CD4-positive, alpha-beta T cell treated with Interleukin-10 for 1 hour (primary cell): ENCODE measurements around the gene CIAO2B.
"Not testable (repeated sequence)": the region's sequence is repeated elsewhere in the genome, so short reads cannot be mapped to it uniquely, and the experiment has no call there.

Source experiments
- DNase-seq: peaks from one replicate; pipeline ENCODE4 v3.0.0-alpha.2; 2020

CIAO2B gene

GRCh38 chr16:66936889-66937554 is 2.8 kb upstream of the CIAO2B start:
- DNase-seq: no peak

- no peak for DNase-seq
These were observed 2.3 kb upstream of the CIAO2B start for GRCh38 chr16:66936462-66936861.

DNA sequence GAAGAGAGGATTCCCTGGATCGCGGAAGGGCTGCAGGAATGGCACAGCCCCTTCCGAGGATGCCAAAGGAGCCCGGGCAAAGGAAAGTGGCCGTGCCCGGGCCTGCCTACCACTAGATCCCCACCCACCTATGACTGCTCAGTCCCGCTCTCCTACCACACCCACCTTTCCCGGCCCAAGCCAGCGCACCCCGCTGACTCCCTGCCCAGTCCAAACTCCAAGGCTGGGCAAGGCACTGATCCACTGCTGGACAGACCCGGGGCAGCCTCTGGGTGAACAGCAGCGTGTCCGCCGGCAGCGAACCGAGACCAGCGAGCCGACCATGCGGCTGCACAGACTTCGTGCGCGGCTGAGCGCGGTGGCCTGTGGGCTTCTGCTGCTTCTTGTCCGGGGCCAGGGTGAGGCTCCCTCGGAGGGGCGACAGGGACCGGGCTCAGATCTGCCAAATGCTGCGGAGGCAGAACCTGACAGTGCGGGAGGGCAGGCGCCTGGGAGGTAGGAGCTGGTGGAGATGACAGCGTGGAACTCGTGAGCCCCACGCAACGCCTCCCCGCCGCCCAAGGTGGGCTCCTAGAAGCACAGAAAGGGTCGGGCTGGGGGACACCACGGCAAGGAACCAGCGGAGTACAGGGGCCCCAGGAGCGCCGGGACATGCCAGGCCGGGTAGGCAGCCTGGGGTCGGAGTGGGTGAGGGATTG is 1.3 kb upstream of the CIAO2B start, which contains the start of gene CES2:
Gene CES2, plus strand, starts transcription at position 203 of the 698 bp plus-strand sequence. Its CDS starts 120 bp downstream, at position 323.
- no peak for DNase-seq

DNA sequence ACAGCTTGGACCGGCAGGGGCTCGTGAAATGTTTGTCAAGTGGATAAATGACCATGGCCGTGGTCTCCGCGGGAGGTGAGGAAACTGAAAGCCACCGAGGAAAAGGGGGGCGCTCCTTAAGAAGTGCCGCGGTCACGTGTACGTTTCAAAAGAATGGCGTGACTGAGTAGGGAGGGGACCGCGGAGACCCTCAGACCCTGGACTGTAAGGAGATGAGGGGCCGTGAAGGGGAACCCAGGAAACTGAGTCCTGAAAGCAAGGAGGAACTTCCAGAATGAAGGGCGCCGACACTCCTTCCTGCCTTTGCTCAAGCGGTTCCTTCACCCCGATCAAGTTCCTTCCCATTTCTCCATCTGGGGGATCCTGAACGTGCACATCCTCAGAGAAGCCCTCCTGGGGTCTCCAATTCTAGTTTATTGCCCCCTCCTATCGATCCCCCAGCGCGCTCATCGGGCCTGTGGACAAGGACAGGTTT is 674 bp upstream of the CIAO2B start:
- DNase-seq: not testable (repeated sequence)

DNA sequence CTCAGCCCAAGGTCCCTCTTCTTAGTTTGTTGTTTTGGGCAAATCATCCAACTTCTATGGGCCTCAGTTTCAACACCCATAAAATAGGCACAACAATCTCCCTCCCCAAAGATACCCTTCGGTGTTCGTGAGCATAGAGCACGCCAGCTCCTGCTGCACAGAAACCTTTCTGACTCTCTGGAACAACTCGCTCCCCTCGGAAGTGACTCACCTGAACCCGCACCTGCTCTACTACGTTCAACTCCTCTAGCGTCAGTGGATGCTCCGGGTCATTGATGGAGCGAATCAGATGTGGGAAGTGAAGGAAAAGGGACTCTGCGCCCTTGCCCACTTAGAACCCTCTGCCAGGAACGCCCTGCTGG is 445 bp downstream of the CIAO2B start:
- DNase-seq: no peak

DNA sequence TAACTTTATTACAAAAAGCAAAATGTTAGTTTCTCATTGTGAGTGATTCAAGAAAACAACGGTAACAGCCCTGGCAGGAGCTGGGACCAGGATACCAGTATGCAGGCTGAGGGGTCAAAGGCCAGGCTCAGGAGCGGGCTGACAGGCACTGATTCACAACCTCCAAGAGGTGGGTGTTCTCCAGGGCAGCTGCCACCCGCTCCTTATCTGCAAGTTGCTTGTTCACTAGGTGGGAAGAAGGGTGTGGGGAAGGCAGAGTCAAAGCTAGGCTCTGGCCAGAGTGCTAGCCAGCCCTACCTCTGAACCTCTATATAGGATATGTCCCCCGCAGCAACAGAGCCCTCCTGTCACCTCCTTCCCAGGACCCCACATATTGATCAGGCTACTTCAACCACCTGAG is 2.1 kb downstream of the CIAO2B start:
- no peak for DNase-seq

GRCh38 chr16:66931665-66932064 is 2.5 kb downstream of the CIAO2B start:
- DNase-seq: no peak

- DNase-seq: no peak
These were observed 4.0 kb downstream of the CIAO2B start for GRCh38 chr16:66930189-66930588.

- peak; percentile 27 for DNase-seq
These were observed 5.4 kb downstream of the CIAO2B start for GRCh38 chr16:66928702-66929388.

DNA sequence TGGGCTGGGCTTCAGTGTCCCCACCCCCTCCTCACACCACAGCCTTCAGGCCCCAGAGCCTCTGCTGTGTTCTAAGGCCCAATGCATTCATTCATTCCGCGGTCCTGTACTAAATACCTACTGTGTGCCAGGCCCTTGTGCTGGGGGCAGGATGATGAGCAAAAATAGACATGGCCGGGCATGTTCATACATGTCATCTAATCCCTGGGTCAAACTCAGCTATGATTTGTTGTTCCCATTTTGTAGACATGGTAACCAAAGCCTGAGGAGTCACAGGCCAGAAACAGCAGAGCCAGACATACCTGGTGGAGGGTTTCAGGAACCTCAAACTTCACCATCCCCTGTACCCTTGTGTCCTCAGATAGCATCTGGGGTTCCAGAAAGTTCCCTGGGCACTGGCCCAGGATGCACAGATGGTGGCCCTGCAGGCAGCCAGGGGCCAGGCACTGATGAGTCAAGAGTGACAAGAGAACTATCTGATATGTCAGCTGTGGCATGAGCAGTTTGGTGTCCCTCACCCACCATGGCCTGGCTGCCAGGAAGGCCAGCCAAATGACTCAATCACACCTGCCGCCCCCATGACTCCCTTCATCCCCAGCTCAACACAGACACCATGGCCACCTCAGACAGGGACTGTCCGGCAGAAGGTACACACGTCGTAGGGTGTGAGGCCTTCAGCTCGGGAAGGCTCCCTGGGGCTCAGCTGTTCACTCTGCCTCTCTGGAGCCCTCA is 6.1 kb downstream of the CIAO2B start:
- DNase-seq: no peak

GRCh38 chr16:66926961-66927436 is 7.2 kb downstream of the CIAO2B start:
- no peak for DNase-seq

GRCh38 chr16:66926171-66926947 is 7.8 kb downstream of the CIAO2B start:
- DNase-seq: no peak

- peak; percentile 33 for DNase-seq
These were observed 8.8 kb downstream of the CIAO2B start, which contains the start of gene RRAD for GRCh38 chr16:66925322-66925840. TSS of gene RRAD (minus strand) at chr16:66925535. CDS start at chr16:66925179, 356 bp downstream.

DNA sequence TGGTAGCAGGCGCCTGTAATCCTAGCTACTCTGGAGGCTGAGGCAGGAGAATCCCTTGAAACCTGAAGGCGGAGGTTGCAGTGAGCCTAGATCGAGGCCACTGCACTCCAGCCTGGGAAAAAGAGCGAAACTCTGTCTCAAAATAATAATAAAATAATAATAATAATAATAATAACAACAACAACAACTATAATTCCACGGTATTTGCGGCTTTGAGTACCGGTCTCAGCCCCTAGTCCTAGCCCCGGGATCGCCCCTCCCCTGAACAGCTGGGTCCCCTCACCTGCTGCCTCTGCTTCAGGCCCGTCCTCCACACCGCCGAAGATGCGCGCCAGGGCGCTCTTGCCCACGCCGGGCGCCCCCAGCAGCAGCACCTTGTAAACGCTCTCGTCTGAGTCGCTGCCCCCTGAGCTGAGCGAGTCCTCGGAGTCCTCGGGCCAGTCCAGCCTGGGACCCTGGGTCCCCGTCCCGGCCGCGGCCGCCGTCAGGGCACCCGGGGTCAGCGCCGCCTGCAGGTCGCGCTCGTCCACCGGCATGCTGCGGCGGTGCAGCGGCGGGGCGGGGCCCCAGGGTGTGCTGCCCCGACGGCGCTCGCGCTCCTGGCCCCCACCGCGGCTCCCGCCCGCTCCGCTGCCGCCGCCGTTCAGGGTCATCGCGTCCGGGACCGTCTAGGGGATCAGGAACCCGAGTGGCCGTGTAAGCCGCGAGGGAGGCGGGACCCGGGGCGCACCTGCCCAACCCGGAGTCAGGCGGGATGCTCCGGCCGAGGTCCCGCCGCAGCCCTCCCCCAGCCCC is 9.5 kb downstream of the CIAO2B start:
- peak; percentile 35 for DNase-seq

DNA sequence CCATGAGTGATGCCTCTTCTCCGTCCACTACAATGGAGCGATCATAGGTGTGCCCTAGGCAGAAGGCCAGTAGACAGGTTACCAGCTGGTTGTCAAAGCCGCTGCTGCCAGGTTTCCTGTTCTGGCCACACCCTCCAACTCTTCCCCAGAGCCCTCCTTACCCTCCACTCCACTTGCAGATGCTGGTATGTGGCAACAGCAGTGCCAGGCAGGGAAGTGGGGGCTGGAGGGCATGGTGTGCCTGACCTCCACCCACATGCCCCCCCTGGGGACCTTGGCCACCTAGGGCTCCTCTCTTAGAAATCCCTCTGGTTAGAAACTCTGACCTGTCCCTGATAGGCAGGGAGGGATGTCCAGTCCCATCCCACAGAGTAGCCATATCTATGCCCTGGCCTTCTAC is 10.3 kb downstream of the CIAO2B start:
- DNase-seq: no peak

- DNase-seq: no peak
These were observed 10.9 kb downstream of the CIAO2B start for GRCh38 chr16:66923247-66923731.

DNA sequence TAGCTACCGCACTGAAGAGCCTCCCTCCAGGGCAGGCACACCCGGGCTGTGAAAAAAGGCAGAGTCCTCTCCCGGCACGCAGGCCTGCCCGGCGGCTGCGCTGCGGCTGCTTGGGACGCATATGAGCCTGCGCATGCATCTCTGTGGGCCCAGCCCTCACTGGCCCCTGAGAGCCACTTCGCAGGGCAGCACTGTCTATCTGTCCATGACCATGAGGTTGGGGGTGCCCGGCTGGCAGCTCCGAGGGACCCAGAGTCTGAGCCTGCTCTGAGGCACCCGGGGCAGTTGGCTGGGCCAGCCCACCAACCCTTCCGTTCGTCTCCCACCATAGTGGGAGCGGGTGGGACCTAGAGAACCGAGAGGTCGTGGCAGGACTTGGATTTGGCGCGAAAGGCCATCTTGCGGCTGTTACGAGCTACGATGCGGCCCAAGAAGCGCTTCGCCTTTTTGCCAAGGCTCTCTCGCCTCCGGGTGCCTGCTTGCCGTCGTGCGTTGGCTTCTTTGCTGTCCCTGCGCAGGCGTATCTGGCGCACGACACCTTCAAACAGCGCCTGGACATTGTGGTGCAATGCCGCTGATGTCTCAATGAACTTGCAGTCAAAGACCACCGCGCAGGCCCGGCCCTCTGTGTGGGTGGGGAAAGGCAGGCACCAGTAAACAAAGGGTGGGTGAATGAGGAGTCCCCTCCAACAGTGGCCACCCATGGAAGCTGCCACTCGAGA is 12.3 kb downstream of the CIAO2B start:
- DNase-seq: no peak

DNA sequence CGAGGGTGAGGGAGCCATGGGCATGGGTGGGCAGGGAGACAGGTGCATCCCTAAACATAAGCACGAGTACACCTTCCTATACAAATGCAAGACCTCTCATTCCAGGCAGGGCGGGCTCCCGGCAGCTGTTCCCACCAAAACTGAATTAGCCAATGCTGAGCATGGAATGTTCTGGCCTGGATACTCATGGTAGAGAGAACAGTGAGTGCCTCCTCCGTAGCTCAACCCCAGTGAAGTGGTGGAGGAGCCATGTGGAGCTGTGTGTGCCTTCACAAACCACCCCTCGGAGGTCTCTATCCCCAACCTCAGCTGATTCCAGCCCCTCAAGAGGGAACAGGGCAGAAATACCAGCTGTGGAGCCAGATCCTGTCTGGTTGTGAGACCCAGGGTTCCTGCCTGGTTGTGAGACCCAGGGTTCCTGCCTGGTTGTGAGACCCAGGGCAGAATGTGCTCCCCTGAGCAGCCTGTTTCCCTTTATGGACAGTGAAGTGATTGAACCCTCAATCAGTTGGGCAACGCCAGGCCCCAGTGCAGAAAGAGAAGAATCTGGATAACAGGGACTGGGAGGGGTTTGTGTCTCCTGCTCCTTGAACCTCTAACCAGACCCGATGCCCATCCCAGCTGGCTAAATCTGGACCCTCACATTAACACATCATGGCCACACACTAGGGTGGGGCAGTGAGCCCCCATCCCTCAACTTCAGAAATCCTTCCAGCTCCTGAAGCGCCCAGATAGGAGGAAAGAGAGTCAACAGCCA is 13.1 kb downstream of the CIAO2B start:
- DNase-seq: no peak

DNA sequence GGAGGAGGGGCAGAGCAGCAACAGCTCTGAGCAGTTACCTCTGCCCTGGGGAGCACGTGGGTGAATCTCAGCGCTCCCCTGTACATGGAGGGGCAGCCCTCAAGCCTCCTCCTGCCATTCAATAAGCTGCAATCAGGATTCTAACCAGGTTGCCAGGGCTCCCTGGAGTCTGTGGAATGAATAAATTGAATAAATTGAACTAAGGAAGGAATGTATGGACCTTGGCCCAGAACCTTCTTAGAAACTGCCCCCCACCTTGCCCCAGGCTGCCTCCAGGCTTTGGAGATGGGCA is 14.0 kb downstream of the CIAO2B start:
- no peak for DNase-seq
